ENCODE measurements around the gene HOXD8.

The HOXD8 gene

GRCh38 chr2:176081376-176081836, 48.1 kb upstream of the HOXD8 start:
- Histone ChIP-seq H3K79me2 (ENCODE audit: insufficient read depth, low read length) (no peaks in the 10 kb centered on the region), H3K4me3 (ENCODE audit: insufficient read depth, low read length, poor library complexity, severe bottlenecking) (no peak overlapping the region), H3K36me3 (ENCODE audit: low read length) (no peaks in the 10 kb centered on the region), H3K27me3 (ENCODE audit: low read length) (no peaks in the 10 kb centered on the region), H3K27ac (ENCODE audit: low read depth, low read length) (no peak overlapping the region), H3K9me3 (ENCODE audit: insufficient read depth, low read length) (no peaks in the 10 kb centered on the region), H3K9me2 (replicated peaks; ENCODE audit: insufficient read depth, low read length) (no peaks in the 10 kb centered on the region), H3F3A (ENCODE audit: insufficient read depth) (no peaks in the 10 kb centered on the region), H3K4me2 (ENCODE audit: low read depth, low read length, poor library complexity, severe bottlenecking) (no peak overlapping the region), H3K9ac (ENCODE audit: low read length) (no peak overlapping the region), H2AFZ (ENCODE audit: low read depth, low read length, severe bottlenecking) (no peak overlapping the region), H4K20me1 (ENCODE audit: low read depth, low read length) (no peaks in the 10 kb centered on the region)
- TF ChIP-seq, protein P1, sequence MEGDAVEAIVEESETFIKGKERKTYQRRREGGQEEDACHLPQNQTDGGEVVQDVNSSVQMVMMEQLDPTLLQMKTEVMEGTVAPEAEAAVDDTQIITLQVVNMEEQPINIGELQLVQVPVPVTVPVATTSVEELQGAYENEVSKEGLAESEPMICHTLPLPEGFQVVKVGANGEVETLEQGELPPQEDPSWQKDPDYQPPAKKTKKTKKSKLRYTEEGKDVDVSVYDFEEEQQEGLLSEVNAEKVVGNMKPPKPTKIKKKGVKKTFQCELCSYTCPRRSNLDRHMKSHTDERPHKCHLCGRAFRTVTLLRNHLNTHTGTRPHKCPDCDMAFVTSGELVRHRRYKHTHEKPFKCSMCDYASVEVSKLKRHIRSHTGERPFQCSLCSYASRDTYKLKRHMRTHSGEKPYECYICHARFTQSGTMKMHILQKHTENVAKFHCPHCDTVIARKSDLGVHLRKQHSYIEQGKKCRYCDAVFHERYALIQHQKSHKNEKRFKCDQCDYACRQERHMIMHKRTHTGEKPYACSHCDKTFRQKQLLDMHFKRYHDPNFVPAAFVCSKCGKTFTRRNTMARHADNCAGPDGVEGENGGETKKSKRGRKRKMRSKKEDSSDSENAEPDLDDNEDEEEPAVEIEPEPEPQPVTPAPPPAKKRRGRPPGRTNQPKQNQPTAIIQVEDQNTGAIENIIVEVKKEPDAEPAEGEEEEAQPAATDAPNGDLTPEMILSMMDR (IDR thresholded peaks at IDR 0.05; ENCODE audit: insufficient read depth, low read length, poor library complexity, severe bottlenecking) = no peak
- no peak for TF ChIP-seq EZH2phosphoT487 (conservative IDR thresholded peaks at IDR 0.05; ENCODE audit: low read length)

- H3K9me2 ChIP-seq (replicated peaks; ENCODE audit: insufficient read depth, low read length) = no peaks in the 10 kb centered on the region
- H2AFZ ChIP-seq (ENCODE audit: low read depth, low read length, severe bottlenecking) = no peak overlapping the region
- no peaks in the 10 kb centered on the region for H3K9me3 ChIP-seq (ENCODE audit: insufficient read depth, low read length)
- H3K27me3 ChIP-seq (ENCODE audit: low read length) = no peaks in the 10 kb centered on the region
- H4K20me1 ChIP-seq (ENCODE audit: low read depth, low read length) = no peaks in the 10 kb centered on the region
- H3K27ac ChIP-seq (ENCODE audit: low read depth, low read length) = no peak overlapping the region
- H3K36me3 ChIP-seq (ENCODE audit: low read length) = no peaks in the 10 kb centered on the region
- no peaks in the 10 kb centered on the region for H3F3A ChIP-seq (ENCODE audit: insufficient read depth)
- H3K4me2 ChIP-seq (ENCODE audit: low read depth, low read length, poor library complexity, severe bottlenecking) = no peak overlapping the region
- TF ChIP-seq, protein P1 (IDR thresholded peaks at IDR 0.05; ENCODE audit: insufficient read depth, low read length, poor library complexity, severe bottlenecking) = no peak
- TF ChIP-seq EZH2phosphoT487 (conservative IDR thresholded peaks at IDR 0.05; ENCODE audit: low read length) = no peak
- no peak overlapping the region for H3K9ac ChIP-seq (ENCODE audit: low read length)
- no peak overlapping the region for H3K4me3 ChIP-seq (ENCODE audit: insufficient read depth, low read length, poor library complexity, severe bottlenecking)
- no peaks in the 10 kb centered on the region for H3K79me2 ChIP-seq (ENCODE audit: insufficient read depth, low read length)
Measured at GRCh38 chr2:176081837-176082524, 47.5 kb upstream of the HOXD8 start.

DNA sequence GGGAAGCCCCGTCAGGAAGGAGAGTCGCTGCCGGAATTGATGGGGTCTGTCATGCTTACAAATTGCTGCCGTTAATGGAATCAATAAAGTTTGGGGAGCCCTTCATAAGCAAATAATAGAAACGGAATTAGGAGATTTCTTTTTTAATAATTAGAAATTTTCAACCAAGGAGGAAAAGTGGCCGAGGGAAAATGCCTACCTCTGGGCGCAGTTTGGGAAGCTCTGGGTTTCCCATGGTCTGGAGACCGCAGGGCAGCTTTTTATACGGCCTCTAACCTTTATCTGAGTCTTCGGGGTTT, 47.0 kb upstream of the HOXD8 start:
- Histone ChIP-seq H4K20me1 (ENCODE audit: low read depth, low read length) (no peaks in the 10 kb centered on the region), H3K9ac (ENCODE audit: low read length) (no peak overlapping the region), H3K79me2 (ENCODE audit: insufficient read depth, low read length) (no peaks in the 10 kb centered on the region), H3K4me3 (ENCODE audit: insufficient read depth, low read length, poor library complexity, severe bottlenecking) (no peak overlapping the region), H3K4me2 (ENCODE audit: low read depth, low read length, poor library complexity, severe bottlenecking) (no peak overlapping the region), H3K27ac (ENCODE audit: low read depth, low read length) (no peak overlapping the region), H3F3A (ENCODE audit: insufficient read depth) (no peaks in the 10 kb centered on the region), H3K36me3 (ENCODE audit: low read length) (no peaks in the 10 kb centered on the region), H3K27me3 (ENCODE audit: low read length) (no peaks in the 10 kb centered on the region), H3K9me3 (ENCODE audit: insufficient read depth, low read length) (no peaks in the 10 kb centered on the region), H3K9me2 (replicated peaks; ENCODE audit: insufficient read depth, low read length) (no peaks in the 10 kb centered on the region), H2AFZ (ENCODE audit: low read depth, low read length, severe bottlenecking) (no peak overlapping the region)
- TF ChIP-seq EZH2phosphoT487 (conservative IDR thresholded peaks at IDR 0.05; ENCODE audit: low read length) = no peak
- TF ChIP-seq, protein P1 (IDR thresholded peaks at IDR 0.05; ENCODE audit: insufficient read depth, low read length, poor library complexity, severe bottlenecking) = no peak
